GM18511 (cell line): ENCODE results near the gene AGBL4.

ENCODE experiments used
- ATAC-seq: cut with Tn5 transposase; IDR thresholded peaks from one replicate; pipeline ENCODE4 v1.9.1; 2021; ENCODE audit warnings: mild to moderate bottlenecking, moderate library complexity; ENCODE audit not compliant: unreplicated experiment

AGBL4 gene

DNA sequence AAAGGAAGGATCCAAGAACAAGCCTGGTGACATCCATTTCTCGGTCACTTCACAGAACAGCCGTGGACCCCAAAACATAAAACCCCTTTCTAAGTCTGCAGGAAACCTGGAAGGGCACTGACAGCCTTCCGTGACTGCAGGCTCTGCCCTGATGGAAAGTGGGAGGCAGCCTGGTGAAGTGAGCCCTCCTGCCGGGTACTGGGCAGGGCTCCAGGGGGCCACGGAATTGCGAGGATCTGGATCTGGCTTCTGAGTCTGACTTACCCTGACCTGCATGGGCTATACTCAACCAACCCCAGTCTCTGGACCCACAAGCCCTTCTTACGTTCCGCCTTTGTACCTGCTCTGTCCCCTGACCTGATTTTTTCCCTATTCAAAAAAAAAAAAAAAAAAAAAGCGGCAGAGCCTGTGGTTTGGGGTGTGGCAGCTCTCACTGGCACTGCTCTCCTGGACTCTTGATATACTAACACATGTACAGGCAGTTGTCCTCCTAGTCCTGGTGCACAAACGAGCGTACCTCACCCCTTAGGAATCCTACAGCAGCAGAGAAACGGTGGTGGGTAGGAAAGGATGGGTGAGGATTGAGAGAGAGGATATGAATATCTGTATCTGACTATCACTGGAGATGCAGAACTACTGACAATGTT lies 1330.0 kb downstream of the AGBL4 start:
- no peak for ATAC-seq

DNA sequence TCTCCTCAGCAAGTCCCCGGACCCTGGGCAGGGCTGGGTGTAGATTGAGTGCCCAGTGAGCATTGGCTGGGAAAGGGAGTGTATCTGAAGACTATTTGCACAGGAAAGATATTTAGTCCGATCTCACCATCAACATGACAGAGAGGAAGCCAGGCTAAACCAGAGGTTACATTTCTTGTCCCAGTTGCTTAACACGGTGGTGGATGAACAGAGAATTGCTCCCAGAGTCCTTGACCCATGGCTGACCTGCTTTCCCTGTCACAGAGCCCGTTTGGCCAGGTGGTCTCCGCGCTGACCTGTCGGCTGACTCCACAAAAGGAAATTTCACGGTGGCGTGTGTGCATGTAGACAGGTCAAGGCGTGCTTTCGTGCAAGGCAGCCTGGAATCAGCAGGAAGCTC lies 1330.6 kb downstream of the AGBL4 start:
- no peak for ATAC-seq

DNA sequence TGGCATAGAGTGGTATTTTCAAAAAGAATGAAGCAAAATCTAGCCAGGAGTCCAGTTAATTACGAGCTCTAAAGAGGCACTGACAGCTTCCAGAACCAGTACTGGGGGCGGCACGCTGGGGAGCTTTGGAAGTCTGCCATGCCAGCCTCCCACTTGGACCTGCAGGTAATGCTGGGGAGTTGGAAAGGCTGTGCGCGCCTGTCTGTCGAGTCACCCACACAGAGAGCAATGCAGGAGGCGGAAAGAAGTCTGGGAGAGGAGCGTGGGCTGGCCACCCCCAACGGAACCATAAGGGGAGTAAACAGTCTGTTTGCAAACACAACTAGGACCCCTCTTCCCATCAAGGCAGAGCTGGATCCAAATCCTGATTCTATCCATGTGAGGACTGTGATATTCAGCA lies 1331.5 kb downstream of the AGBL4 start:
- no peak for ATAC-seq

GRCh38 chr1:48691429-48692001 lies 1332.2 kb downstream of the AGBL4 start:
- peak; percentile 66 for ATAC-seq

GRCh38 chr1:48688102-48688760 lies 1335.5 kb downstream of the AGBL4 start:
- ATAC-seq, result peak; percentile 74

- ATAC-seq, result no peak
Observed at GRCh38 chr1:48687282-48688045, 1336.3 kb downstream of the AGBL4 start.

DNA sequence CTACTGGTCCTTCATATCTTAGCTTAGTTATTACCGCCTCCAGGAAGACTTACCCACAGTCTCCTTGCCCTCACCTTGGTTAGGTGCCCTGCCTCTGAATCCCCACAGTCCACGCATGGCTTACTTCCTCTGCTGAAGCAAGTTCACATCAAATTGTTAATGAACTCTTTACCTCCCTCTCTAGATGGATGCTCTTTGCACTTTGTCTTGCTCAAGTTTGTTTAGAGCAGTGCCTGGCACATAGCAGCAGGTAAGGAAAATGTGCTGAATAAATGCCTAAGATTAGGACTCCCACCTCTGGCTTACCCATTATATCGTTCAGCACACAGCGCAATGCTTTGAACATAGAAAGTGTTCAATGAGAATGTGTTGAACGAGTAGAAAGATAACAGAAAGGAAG lies 1337.6 kb downstream of the AGBL4 start:
- ATAC-seq, result no peak

GRCh38 chr1:48684381-48684780 lies 1339.4 kb downstream of the AGBL4 start:
- ATAC-seq, result no peak

DNA sequence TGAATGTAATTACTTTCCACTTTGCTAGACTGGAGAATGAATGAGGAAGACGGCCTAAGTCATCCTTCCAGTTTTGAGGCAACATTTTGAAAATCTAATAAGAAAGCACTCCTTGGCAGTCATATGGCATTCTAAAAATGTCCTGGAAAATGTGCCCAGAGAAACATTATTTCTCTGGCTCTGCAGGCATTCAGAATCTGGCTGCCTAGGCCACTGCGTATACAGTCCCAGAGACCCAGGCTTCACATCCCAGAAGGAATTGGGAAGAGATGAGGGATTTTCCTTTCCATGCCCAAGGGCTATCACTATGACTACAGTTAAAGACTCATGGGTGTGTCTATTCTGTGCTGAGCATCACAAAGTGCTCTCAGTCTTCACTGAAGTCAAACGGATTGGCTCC lies 1339.9 kb downstream of the AGBL4 start:
- no peak for ATAC-seq

DNA sequence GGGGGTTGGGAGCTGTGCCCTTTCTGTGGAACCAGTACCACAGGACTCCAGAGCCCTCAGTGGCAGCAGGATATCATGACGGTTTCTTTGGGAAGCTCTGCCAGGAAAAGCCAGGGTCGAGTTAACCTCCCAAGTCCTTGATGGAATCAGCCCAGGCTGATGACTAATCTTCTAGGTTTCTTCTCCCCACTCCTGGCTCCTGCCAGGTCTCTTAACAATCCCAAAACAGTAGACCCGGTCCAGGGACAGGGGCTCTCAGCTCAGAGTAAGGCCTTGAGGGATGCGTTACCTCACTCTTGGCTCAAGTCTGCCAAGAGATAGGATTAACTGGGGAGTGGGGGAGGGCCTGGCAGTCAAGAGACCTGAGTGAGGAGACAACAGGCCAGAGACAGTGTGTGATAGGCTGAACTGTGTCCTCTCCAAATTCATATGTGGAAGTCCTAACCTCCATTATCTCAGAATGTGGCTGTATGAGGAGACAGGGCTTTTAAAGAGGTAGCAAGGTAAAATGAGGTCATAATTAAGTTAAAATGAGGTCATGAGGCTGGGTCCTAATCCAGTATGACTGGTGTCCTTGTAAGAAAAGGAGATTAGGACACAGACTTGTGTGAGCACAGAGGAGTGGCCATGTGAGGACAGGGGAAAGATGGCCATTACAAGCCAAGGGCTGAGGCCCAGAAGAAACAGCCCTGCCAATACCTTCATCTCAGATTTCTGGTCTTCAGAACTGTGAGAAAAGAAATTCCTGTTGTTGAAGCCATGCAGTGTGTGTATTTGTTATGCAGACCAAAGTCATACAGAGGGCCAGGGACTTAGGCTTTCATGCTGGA lies 1342.1 kb downstream of the AGBL4 start:
- no peak for ATAC-seq

DNA sequence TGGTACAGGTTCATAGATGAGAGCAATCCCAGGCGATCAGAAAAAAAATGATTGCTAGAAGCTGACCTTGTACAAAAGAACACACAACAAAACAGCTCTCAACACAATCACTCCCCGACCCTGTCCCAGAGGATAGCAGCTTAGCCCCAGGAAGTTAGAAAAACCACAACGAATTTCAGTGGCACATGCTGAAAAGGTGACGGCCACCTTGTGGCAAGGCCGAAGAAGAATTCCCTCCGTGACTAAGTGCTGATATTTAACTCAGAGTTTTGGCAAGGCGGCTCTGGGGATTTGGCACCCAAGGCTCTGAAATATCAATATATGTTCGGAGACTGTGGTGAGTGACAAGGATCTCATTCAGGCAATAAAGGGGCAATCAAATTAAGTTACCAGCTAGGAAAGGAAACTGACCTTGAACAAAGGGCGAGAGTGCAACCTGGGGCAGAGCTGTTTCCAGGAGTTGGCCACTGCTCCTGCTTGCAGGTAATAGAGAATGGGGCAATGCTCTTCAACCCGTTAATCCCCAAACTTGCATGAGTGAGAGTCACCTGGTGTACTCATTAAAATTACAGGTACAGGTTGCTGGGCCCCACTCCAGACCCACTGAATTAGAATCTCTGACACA lies 1343.2 kb downstream of the AGBL4 start:
- ATAC-seq, result no peak

- no peak for ATAC-seq
Observed at GRCh38 chr1:48679859-48680258, 1343.9 kb downstream of the AGBL4 start.

GRCh38 chr1:48678710-48679505 lies 1344.8 kb downstream of the AGBL4 start:
- peak; percentile 51 for ATAC-seq

DNA sequence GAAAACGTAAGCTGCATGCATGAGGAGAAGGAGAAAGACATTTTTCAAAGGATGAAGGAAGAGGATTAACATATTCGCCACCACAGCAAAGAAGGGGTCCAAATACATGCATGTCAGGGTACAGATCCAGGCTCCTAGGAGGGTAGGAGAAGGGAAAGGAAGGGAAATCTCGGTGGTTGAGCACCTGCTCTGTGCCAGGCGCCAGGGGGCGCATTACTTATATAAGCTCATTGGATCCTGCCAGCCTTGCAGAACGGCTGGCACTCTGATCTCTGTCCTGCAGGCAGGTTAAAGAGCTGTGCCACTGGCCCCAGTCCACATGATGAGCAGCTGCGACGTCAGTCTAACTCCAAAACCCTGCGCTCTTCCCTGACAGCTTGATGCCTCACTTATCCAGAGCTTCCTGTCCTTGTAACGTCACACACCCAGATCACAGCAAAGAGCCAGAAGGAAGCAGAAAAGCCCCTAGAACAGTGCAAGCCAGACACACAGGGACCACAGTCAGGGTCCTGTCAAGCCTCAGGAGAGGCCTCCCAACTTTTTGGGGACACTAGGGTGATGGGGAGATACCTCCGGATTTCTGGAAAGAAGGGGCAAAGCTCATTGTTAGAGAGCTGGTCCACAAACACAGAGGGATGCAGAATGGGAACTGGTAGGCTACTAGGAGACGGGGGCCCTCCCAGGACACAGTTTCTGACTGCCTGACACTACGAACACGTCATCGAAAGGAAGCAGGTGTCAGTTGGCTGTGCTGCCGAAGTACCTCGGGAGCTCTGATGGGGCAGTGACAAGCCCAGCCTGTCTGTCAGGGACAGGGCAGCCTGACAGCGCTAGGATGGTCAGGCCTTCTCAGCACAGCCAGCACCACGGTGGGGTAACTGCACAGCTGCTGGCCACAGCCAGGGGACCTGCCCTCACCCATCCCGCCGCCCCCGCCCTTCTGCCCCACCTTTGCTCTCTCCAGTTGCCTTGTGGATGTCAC lies 1346.2 kb downstream of the AGBL4 start:
- ATAC-seq, result peak; percentile 54

GRCh38 chr1:48676822-48677221 lies 1346.9 kb downstream of the AGBL4 start:
- no peak for ATAC-seq

- ATAC-seq, result no peak
Observed at GRCh38 chr1:48676376-48676775, 1347.4 kb downstream of the AGBL4 start.

DNA sequence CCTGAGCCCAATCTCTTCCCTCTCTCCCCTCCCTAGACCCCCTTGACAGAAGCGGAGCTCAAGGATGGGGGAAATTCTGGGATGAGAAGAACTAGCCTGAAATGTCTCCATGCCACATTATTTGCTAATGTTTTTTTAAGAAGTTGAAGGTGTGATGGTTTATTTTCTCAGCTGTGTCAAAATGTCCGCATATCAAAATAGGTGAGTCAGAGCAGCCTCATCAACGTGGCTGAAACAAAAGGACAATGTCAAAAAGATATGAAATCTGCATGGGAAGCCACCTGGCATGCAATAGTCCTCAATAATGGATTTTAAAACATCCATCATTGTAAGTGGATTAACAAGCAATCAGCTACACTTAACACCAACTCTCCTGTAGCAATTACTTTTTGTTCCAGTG lies 1348.5 kb downstream of the AGBL4 start:
- ATAC-seq, result no peak

DNA sequence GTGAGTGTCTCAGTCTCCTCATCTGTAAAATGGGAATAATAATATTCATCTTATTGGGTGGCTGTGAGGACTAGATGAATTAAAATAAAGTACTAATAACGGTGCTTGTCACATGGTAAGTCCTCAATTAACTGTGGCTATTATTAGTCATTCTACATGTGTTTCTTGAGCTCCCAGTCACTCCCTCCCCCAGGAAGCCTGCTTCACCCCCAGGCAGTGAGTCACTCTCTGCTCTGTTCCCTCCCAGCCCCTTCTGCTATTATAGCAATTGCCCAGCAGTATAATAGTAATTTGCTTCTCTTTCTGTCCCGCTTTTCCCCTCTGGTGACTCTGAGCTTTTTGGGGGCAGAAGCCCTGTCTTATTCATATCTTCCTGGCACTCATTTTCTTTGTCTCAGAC lies 1349.1 kb downstream of the AGBL4 start:
- ATAC-seq, result no peak
